ENCODE results near the gene ZBTB24.

ZBTB24 gene

DNA sequence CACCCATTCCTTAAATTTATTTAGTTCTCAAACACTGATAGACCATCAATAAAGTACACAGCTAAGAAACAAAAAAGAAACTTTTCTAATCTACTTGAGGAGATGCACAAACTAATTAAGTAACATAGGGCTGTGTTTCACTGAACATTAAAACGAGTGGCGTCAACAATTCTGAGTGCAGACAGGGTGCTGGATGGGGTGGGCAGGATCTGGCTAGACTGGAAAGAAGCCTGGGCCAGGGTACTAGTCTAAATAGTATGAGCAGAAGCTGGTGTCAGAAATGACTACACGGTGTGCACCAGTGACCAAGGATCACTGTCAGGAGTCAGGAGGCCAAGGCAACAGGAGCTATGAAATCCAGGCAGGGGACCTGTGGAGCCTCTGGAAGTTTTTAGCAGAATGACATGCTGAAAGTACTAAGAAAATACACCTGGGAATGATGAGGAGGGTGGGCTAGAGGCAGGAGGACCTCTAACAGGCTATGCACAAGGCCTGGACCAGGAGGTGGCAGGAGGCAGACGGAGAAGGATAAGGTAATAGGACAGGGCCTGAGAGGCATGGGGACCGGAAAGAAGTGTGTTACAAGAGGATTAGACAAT lies 13.3 kb downstream of the ZBTB24 start:
- TF ChIP-seq, protein P1, sequence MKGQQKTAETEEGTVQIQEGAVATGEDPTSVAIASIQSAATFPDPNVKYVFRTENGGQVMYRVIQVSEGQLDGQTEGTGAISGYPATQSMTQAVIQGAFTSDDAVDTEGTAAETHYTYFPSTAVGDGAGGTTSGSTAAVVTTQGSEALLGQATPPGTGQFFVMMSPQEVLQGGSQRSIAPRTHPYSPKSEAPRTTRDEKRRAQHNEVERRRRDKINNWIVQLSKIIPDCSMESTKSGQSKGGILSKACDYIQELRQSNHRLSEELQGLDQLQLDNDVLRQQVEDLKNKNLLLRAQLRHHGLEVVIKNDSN (IDR thresholded peaks at IDR 0.05): no peak
- no peak for TF ChIP-seq NFIC (IDR thresholded peaks at IDR 0.05)
- TF ChIP-seq RAD21 (IDR thresholded peaks at IDR 0.05; ENCODE audit: low read depth): no peak
- no peak for TF ChIP-seq REST (IDR thresholded peaks at IDR 0.05; ENCODE audit: low read depth)
- TF ChIP-seq EP300 (IDR thresholded peaks at IDR 0.05; ENCODE audit: borderline replicate concordance): no peak
- TF ChIP-seq EGR1 (IDR thresholded peaks at IDR 0.05): no peak
- no peak for TF ChIP-seq ZBTB7A (IDR thresholded peaks at IDR 0.05; ENCODE audit: low read depth)
- TF ChIP-seq TAF1 (IDR thresholded peaks at IDR 0.05; ENCODE audit: low read depth): no peak
- TF ChIP-seq TEAD4 (IDR thresholded peaks at IDR 0.05): no peak
- no peak for TF ChIP-seq CEBPB (IDR thresholded peaks at IDR 0.05)
- no peak for TF ChIP-seq YY1 (IDR thresholded peaks at IDR 0.05; ENCODE audit: low read depth)
- no peak for TF ChIP-seq TCF12 (IDR thresholded peaks at IDR 0.05; ENCODE audit: low read depth)
- TF ChIP-seq MAX (IDR thresholded peaks at IDR 0.05): no peak
- no peak for TF ChIP-seq CREB1 (IDR thresholded peaks at IDR 0.05; ENCODE audit: low read depth)

DNA sequence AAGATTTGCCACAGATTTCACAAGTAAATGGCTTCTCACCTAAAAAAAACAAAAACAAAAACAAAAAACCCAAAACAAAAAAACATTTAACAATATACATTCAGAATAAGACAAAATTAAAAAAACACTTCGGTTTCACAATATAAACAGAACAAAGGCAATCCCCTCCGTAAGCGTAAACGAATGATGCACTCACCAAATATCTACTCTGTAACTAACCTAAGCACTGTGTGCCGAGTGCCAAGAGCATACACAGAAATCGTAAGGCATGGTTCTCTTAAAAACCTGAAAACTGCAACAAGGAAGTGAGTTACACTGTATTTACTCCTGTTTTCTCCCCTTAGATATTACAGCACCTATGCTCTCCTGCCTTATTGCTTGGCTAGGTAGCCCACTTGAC lies 15.3 kb downstream of the ZBTB24 start:
- TF ChIP-seq FOXM1 (IDR thresholded peaks at IDR 0.05; ENCODE audit: borderline replicate concordance, low read depth) (no peak), ZBTB7A (IDR thresholded peaks at IDR 0.05; ENCODE audit: low read depth) (no peak), CEBPB (IDR thresholded peaks at IDR 0.05) (no peak), REST (IDR thresholded peaks at IDR 0.05; ENCODE audit: low read depth) (no peak), TEAD4 (IDR thresholded peaks at IDR 0.05) (no peak), RAD21 (IDR thresholded peaks at IDR 0.05; ENCODE audit: low read depth) (no peak)

DNA sequence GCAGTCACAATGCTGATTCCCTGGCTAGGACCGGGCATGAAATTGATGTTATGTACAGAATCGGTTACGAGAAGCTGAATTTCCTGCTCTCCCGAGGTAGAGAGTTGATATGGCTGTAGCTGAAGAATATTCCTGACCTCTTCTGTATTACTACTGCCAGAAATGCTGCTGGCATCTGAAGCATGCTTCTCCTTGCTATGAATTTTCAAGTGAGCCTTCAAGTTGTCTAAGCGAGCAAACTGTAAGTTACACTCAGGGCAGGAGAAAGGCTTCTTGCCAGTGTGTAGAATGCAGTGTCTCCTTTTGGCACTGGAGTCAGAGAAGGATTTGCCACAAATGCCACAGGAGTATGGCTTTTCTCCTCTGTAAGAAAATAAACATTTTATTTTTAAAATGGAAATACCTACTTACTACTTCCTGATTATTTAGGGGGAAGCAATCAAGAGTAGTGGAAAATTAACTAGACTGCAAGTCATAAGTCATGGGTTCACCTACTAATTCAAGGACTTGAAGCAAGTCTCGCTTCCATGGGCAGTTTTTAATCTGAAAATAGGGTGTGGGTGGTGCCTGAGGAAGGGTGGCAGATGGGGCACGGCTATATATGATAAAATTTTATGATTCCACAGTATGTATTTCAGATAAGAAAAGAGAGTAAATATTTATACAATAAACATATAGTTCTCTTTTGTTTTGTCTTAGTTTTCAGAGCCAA lies 16.7 kb downstream of the ZBTB24 start:
- TF ChIP-seq REST (IDR thresholded peaks at IDR 0.05; ENCODE audit: low read depth): no peak
- TF ChIP-seq NFIC (IDR thresholded peaks at IDR 0.05): no peak
- TF ChIP-seq EP300 (IDR thresholded peaks at IDR 0.05; ENCODE audit: borderline replicate concordance): no peak
- TF ChIP-seq RAD21 (IDR thresholded peaks at IDR 0.05; ENCODE audit: low read depth): no peak
- no peak for TF ChIP-seq YY1 (IDR thresholded peaks at IDR 0.05; ENCODE audit: low read depth)
- TF ChIP-seq CREB1 (IDR thresholded peaks at IDR 0.05; ENCODE audit: low read depth): no peak
- TF ChIP-seq TEAD4 (IDR thresholded peaks at IDR 0.05): no peak
- TF ChIP-seq FOXM1 (IDR thresholded peaks at IDR 0.05; ENCODE audit: borderline replicate concordance, low read depth): no peak
- TF ChIP-seq MAX (IDR thresholded peaks at IDR 0.05): no peak
- TF ChIP-seq ZBTB7A (IDR thresholded peaks at IDR 0.05; ENCODE audit: low read depth): no peak
- no peak for TF ChIP-seq EGR1 (IDR thresholded peaks at IDR 0.05)
- TF ChIP-seq TAF1 (IDR thresholded peaks at IDR 0.05; ENCODE audit: low read depth): no peak

DNA sequence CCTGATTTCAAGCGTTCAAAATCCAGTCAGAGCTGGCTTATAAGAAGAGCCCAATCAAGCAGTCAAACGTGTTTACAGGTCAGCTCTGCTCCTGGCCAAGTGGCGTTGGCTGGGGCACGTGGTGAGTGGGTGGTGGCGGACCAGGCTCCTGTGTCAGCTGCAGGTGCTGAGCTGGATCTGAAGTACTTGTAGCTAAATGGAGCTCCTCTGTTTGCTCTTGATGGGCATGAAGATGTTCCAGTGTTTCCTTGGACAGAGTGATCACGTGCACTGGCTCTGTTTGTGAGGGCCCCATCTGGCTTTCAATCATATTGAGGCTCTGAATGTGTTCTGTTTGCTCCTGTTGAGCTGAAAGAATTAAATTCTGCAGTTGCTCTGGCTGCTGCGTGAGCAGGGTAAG lies 17.2 kb downstream of the ZBTB24 start:
- TF ChIP-seq EP300 (IDR thresholded peaks at IDR 0.05; ENCODE audit: borderline replicate concordance) (no peak), EGR1 (IDR thresholded peaks at IDR 0.05) (no peak), REST (IDR thresholded peaks at IDR 0.05; ENCODE audit: low read depth) (no peak), RAD21 (IDR thresholded peaks at IDR 0.05; ENCODE audit: low read depth) (no peak), TCF12 (IDR thresholded peaks at IDR 0.05; ENCODE audit: low read depth) (no peak), MAX (IDR thresholded peaks at IDR 0.05) (no peak), CEBPB (IDR thresholded peaks at IDR 0.05) (no peak)
